Superior temporal gyrus (tissue), 1 donor: ENCODE results near the gene STH.

Source experiments
- DNase-seq: peaks from one replicate; pipeline ENCODE4 v3.0.0-alpha.2; 2016; ENCODE audit errors: extremely low spot score

Gene STH

GRCh38 chr17:46026166-46027047 lies 27.4 kb downstream of the STH start:
- DNase-seq, result no peak

- DNase-seq, result no peak
Measured at GRCh38 chr17:46027048-46027975, 28.3 kb downstream of the STH start.

GRCh38 chr17:46027976-46028325 lies 28.9 kb downstream of the STH start:
- DNase-seq, result no peak

- DNase-seq, result no peak
Measured at GRCh38 chr17:46028374-46028773, 29.3 kb downstream of the STH start.

GRCh38 chr17:46028981-46029565 lies 30.0 kb downstream of the STH start:
- DNase-seq, result no peak

- DNase-seq, result no peak
Measured at GRCh38 chr17:46029627-46030026, 30.6 kb downstream of the STH start.

- DNase-seq, result no peak
Measured at GRCh38 chr17:46030752-46031151, 31.7 kb downstream of the STH start.

GRCh38 chr17:46031440-46031839 lies 32.4 kb downstream of the STH start:
- DNase-seq, result no peak

- no peak for DNase-seq
Measured at GRCh38 chr17:46031920-46032319, 32.9 kb downstream of the STH start.

- DNase-seq, result no peak
Measured at GRCh38 chr17:46032909-46033308, 33.9 kb downstream of the STH start.

GRCh38 chr17:46033392-46033791 lies 34.3 kb downstream of the STH start:
- no peak for DNase-seq

- DNase-seq, result no peak
Measured at GRCh38 chr17:46035112-46035818, 36.2 kb downstream of the STH start.

GRCh38 chr17:46036491-46036890 lies 37.4 kb downstream of the STH start:
- DNase-seq, result no peak

GRCh38 chr17:46037722-46038255 lies 38.7 kb downstream of the STH start:
- DNase-seq, result no peak

- no peak for DNase-seq
Measured at GRCh38 chr17:46038414-46038813, 39.4 kb downstream of the STH start.

GRCh38 chr17:46038937-46039336 lies 39.9 kb downstream of the STH start:
- DNase-seq, result no peak

GRCh38 chr17:46039592-46040186 lies 40.6 kb downstream of the STH start:
- DNase-seq, result no peak

- DNase-seq, result no peak
Measured at GRCh38 chr17:46042246-46042645, 43.2 kb downstream of the STH start.

- no peak for DNase-seq
Measured at GRCh38 chr17:46042925-46043324, 43.9 kb downstream of the STH start.

- no peak for DNase-seq
Measured at GRCh38 chr17:46043606-46044005, 44.6 kb downstream of the STH start.

GRCh38 chr17:46044286-46044928 lies 45.4 kb downstream of the STH start:
- DNase-seq, result peak; percentile 94
